ENCODE measurements around the gene SERINC2. TPM values are rescaled to one million over a fixed set of nuclear protein-coding genes. Genes with fewer than 3 reads are reported as not detected.

Gene SERINC2
- total RNA-seq, 1 donor from 2014 or later, result 105 TPM

GRCh38 chr1:31412205-31412604 lies 808 bp upstream of the SERINC2 start:
- Histone ChIP-seq H3K27me3 (ENCODE audit: control insufficient read depth, insufficient read depth, low read length) (no peaks in the 10 kb centered on the region), H3K36me3 (ENCODE audit: control insufficient read depth, insufficient read depth, low read length) (no peaks in the 10 kb centered on the region), H3K4me3 (ENCODE audit: low read depth, low read length) (no peak overlapping the region)
- DNase-seq (ENCODE audit: low read depth), result no peak
- no peak for TF ChIP-seq CTCF (IDR thresholded peaks at IDR 0.05; ENCODE audit: insufficient read depth, low read length, poor library complexity, severe bottlenecking)

GRCh38 chr1:31413405-31414001 lies 490 bp downstream of the SERINC2 start:
- no peak for TF ChIP-seq CTCF (IDR thresholded peaks at IDR 0.05; ENCODE audit: insufficient read depth, low read length, poor library complexity, severe bottlenecking)
- Histone ChIP-seq H3K36me3 (ENCODE audit: control insufficient read depth, insufficient read depth, low read length) (no peaks in the 10 kb centered on the region), H3K27me3 (ENCODE audit: control insufficient read depth, insufficient read depth, low read length) (no peaks in the 10 kb centered on the region), H3K4me3 (ENCODE audit: low read depth, low read length) (peak overlapping the region; percentile 80)
- no peak for DNase-seq (ENCODE audit: low read depth)

- Histone ChIP-seq H3K27me3 (ENCODE audit: control insufficient read depth, insufficient read depth, low read length) (no peaks in the 10 kb centered on the region), H3K36me3 (ENCODE audit: control insufficient read depth, insufficient read depth, low read length) (no peaks in the 10 kb centered on the region), H3K4me3 (ENCODE audit: low read depth, low read length) (no peak overlapping the region)
- no peak for DNase-seq (ENCODE audit: low read depth)
- no peak for TF ChIP-seq CTCF (IDR thresholded peaks at IDR 0.05; ENCODE audit: insufficient read depth, low read length, poor library complexity, severe bottlenecking)
Observed at GRCh38 chr1:31414980-31415370, 2.0 kb downstream of the SERINC2 start.

GRCh38 chr1:31415658-31416057 lies 2.6 kb downstream of the SERINC2 start:
- no peak for TF ChIP-seq CTCF (IDR thresholded peaks at IDR 0.05; ENCODE audit: insufficient read depth, low read length, poor library complexity, severe bottlenecking)
- no peak overlapping the region for H3K4me3 ChIP-seq (ENCODE audit: low read depth, low read length)
- no peak for DNase-seq (ENCODE audit: low read depth)

GRCh38 chr1:31416101-31416736 lies 3.2 kb downstream of the SERINC2 start:
- H3K27me3 ChIP-seq (ENCODE audit: control insufficient read depth, insufficient read depth, low read length), result no peaks in the 10 kb centered on the region
- H3K4me3 ChIP-seq (ENCODE audit: low read depth, low read length), result no peak overlapping the region
- TF ChIP-seq CTCF (IDR thresholded peaks at IDR 0.05; ENCODE audit: insufficient read depth, low read length, poor library complexity, severe bottlenecking), result no peak
- DNase-seq (ENCODE audit: low read depth), result no peak
- no peaks in the 10 kb centered on the region for H3K36me3 ChIP-seq (ENCODE audit: control insufficient read depth, insufficient read depth, low read length)

More at GRCh38 chr1:31415658-31416057, 2.6 kb downstream of the SERINC2 start:
- Histone ChIP-seq H3K36me3 (ENCODE audit: control insufficient read depth, insufficient read depth, low read length) (no peaks in the 10 kb centered on the region), H3K27me3 (ENCODE audit: control insufficient read depth, insufficient read depth, low read length) (no peaks in the 10 kb centered on the region)

GRCh38 chr1:31417148-31417547 lies 4.1 kb downstream of the SERINC2 start:
- H3K27me3 ChIP-seq (ENCODE audit: control insufficient read depth, insufficient read depth, low read length), result no peaks in the 10 kb centered on the region
- no peak overlapping the region for H3K4me3 ChIP-seq (ENCODE audit: low read depth, low read length)
- TF ChIP-seq CTCF (IDR thresholded peaks at IDR 0.05; ENCODE audit: insufficient read depth, low read length, poor library complexity, severe bottlenecking), result no peak
- no peak for DNase-seq (ENCODE audit: low read depth)
- no peaks in the 10 kb centered on the region for H3K36me3 ChIP-seq (ENCODE audit: control insufficient read depth, insufficient read depth, low read length)

All from kidney epithelial cell (primary cell).